Muscle layer of duodenum (tissue), 2 donors: ENCODE results near the gene PTTG1IP.

Source experiments
- H3K27ac ChIP-seq: one replicate; pipeline ENCODE4 v1.7.0; 2013; ENCODE audit warnings: mild to moderate bottlenecking, low read length
- H3K27me3 ChIP-seq: one replicate; pipeline ENCODE4 v1.7.0; 2013; ENCODE audit warnings: low read depth, mild to moderate bottlenecking, control low read depth, low read length
- H3K36me3 ChIP-seq, 2 donors: one replicate each; pipeline ENCODE4 v1.7.0; 2013; ENCODE audit warnings: low read length in 2 of 2, control low read depth in 1 of 2, mild to moderate bottlenecking in 1 of 2; ENCODE audit not compliant: insufficient read depth in 2 of 2, control insufficient read depth in 1 of 2
- H3K4me1 ChIP-seq, 2 donors: one replicate each; pipeline ENCODE4 v1.7.0; 2013; ENCODE audit warnings: low read length in 2 of 2, mild to moderate bottlenecking in 2 of 2, control low read depth in 1 of 2, moderate library complexity in 1 of 2; ENCODE audit not compliant: insufficient read depth in 2 of 2, control insufficient read depth in 1 of 2
- H3K4me3 ChIP-seq, 2 donors: one replicate each; pipeline ENCODE4 v1.7.0; 2013; ENCODE audit warnings: low read length in 2 of 2, low read depth in 1 of 2, mild to moderate bottlenecking in 1 of 2
- H3K9me3 ChIP-seq, 2 donors: one replicate each; pipeline ENCODE4 v1.7.0; 2013; ENCODE audit warnings: low read length in 2 of 2, control low read depth in 1 of 2, mild to moderate bottlenecking in 1 of 2; ENCODE audit not compliant: control insufficient read depth in 1 of 2
- donor health status: healthy.

The PTTG1IP gene

GRCh38 chr21:44907966-44908895 is 34.7 kb upstream of the PTTG1IP start:
- H3K27me3 ChIP-seq: no peaks in the 10 kb centered on the region
- H3K27ac ChIP-seq: no peak overlapping the region
- no peaks in the 10 kb centered on the region for H3K9me3 ChIP-seq
- peaks cover 13 to 25% of the 10 kb centered on the region in 2 donors for H3K4me1 ChIP-seq
- H3K36me3 ChIP-seq: no peaks in the 10 kb centered on the region
- H3K4me3 ChIP-seq: peak overlapping the region; percentile 33 to 36

- Histone ChIP-seq H3K4me3 (peak overlapping the region in 1 of 2 donors; percentile 21), H3K4me1 (peaks cover 12 to 25% of the 10 kb centered on the region in 2 donors), H3K36me3 (peaks cover 0 to 1% of the 10 kb centered on the region in 2 donors), H3K27ac (peak overlapping the region; percentile 60), H3K27me3 (no peaks in the 10 kb centered on the region), H3K9me3 (no peaks in the 10 kb centered on the region)
Measured at GRCh38 chr21:44907225-44907965, 33.9 kb upstream of the PTTG1IP start.

- no peak overlapping the region for H3K27ac ChIP-seq
- H3K4me3 ChIP-seq: no peak overlapping the region
- H3K27me3 ChIP-seq: no peaks in the 10 kb centered on the region
- H3K9me3 ChIP-seq: no peaks in the 10 kb centered on the region
- H3K4me1 ChIP-seq: peaks cover 0 to 15% of the 10 kb centered on the region in 2 donors
- peaks cover 0 to 10% of the 10 kb centered on the region in 2 donors for H3K36me3 ChIP-seq
Measured at GRCh38 chr21:44905728-44906090, 32.2 kb upstream of the PTTG1IP start.

GRCh38 chr21:44905016-44905727 is 31.7 kb upstream of the PTTG1IP start:
- Histone ChIP-seq H3K36me3 (peaks cover 0 to 10% of the 10 kb centered on the region in 2 donors), H3K4me1 (peaks cover 0 to 10% of the 10 kb centered on the region in 2 donors), H3K27ac (no peak overlapping the region), H3K27me3 (no peaks in the 10 kb centered on the region), H3K4me3 (no peak overlapping the region), H3K9me3 (no peaks in the 10 kb centered on the region)

GRCh38 chr21:44904141-44904923 is 30.8 kb upstream of the PTTG1IP start:
- Histone ChIP-seq H3K9me3 (no peaks in the 10 kb centered on the region), H3K27ac (no peak overlapping the region), H3K36me3 (peaks cover 0 to 16% of the 10 kb centered on the region in 2 donors), H3K4me3 (no peak overlapping the region), H3K4me1 (peaks cover 0 to 9% of the 10 kb centered on the region in 2 donors), H3K27me3 (no peaks in the 10 kb centered on the region)

GRCh38 chr21:44903689-44904088 is 30.2 kb upstream of the PTTG1IP start:
- H3K36me3 ChIP-seq: peaks cover 0 to 16% of the 10 kb centered on the region in 2 donors
- no peaks in the 10 kb centered on the region for H3K27me3 ChIP-seq
- peaks cover 0 to 9% of the 10 kb centered on the region in 2 donors for H3K4me1 ChIP-seq
- no peak overlapping the region for H3K4me3 ChIP-seq
- H3K9me3 ChIP-seq: no peaks in the 10 kb centered on the region
- no peak overlapping the region for H3K27ac ChIP-seq

- Histone ChIP-seq H3K27me3 (no peaks in the 10 kb centered on the region), H3K36me3 (peaks cover 0 to 16% of the 10 kb centered on the region in 2 donors), H3K4me1 (peaks cover 0 to 9% of the 10 kb centered on the region in 2 donors), H3K27ac (no peak overlapping the region), H3K9me3 (no peaks in the 10 kb centered on the region), H3K4me3 (no peak overlapping the region)
Measured at GRCh38 chr21:44903050-44903685, 29.7 kb upstream of the PTTG1IP start.

- peaks cover 0 to 16% of the 10 kb centered on the region in 2 donors for H3K36me3 ChIP-seq
- no peaks in the 10 kb centered on the region for H3K9me3 ChIP-seq
- no peak overlapping the region for H3K27ac ChIP-seq
- H3K4me3 ChIP-seq: no peak overlapping the region
- H3K27me3 ChIP-seq: no peaks in the 10 kb centered on the region
- peaks cover 0 to 7% of the 10 kb centered on the region in 2 donors for H3K4me1 ChIP-seq
Measured at GRCh38 chr21:44902268-44903049, 29.0 kb upstream of the PTTG1IP start.

GRCh38 chr21:44901391-44902074 is 28.0 kb upstream of the PTTG1IP start:
- Histone ChIP-seq H3K9me3 (no peaks in the 10 kb centered on the region), H3K27me3 (no peaks in the 10 kb centered on the region), H3K27ac (no peak overlapping the region), H3K36me3 (peaks cover 0 to 16% of the 10 kb centered on the region in 2 donors), H3K4me3 (no peak overlapping the region), H3K4me1 (no peaks in the 10 kb centered on the region)
